GM18909 (cell line): ENCODE results near the gene WIPF3.

Source experiments
- ATAC-seq: cut with Tn5 transposase; IDR thresholded peaks from one replicate; pipeline ENCODE4 v1.9.1; 2021; ENCODE audit warnings: mild to moderate bottlenecking; ENCODE audit not compliant: unreplicated experiment, poor library complexity

Gene WIPF3

DNA sequence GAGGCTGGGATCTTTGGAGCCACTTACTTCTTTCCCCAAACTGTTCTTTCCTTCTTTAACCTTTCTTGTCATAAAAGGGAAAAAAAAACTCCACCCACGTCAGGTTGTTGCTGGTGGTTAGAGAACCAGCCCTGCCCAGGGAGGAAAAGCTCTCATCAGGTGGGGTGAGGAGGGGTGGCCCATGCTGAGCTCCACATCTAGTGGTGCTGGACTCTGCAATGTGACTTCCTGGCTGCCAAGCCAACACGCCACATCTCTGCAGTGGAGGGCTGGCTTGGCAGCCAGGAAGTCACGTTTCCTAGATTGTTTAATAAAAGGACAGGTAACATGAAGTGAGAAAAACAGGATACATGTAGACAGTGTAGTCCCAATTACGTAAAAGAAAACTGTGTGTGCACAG is 37.4 kb downstream of the WIPF3 start:
- ATAC-seq, result no peak

DNA sequence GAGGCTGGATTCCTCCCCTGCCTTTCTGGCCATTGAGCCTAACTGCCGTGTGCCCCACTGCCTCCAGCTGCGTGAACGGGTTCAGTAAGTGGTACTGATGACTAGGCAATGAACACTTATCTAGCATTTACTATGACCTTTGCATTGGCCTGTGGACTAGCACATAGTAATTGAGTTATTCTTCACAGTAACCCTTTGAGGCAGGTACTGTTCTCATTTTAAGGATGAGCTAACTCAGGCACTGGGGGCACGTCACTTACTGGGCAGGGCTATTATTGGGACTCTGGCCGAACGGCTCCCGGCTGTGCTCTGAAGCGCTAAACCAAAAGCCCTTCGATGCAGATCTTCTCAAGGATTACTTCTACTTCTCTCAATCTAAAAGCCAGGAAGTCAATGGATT is 38.3 kb downstream of the WIPF3 start:
- no peak for ATAC-seq

DNA sequence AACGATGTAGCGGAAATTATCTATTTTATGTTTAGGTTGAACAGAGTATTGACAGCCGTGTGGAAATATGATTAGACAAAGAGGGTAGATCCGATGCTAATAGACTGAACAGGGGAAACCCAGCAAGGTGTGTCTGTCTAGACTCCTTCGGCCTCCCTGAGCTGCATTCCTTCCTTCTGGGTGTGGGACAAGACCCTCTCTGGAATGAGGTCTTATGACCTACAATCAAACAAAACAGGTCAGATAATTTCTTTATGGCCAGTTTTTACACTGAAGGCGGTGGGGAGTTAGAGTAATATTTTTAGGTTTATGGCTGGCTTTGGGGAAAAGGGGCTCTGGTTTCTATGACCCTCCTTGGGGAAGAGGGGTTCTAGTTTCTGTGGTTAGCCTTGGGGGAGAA is 41.2 kb downstream of the WIPF3 start:
- ATAC-seq, result no peak

DNA sequence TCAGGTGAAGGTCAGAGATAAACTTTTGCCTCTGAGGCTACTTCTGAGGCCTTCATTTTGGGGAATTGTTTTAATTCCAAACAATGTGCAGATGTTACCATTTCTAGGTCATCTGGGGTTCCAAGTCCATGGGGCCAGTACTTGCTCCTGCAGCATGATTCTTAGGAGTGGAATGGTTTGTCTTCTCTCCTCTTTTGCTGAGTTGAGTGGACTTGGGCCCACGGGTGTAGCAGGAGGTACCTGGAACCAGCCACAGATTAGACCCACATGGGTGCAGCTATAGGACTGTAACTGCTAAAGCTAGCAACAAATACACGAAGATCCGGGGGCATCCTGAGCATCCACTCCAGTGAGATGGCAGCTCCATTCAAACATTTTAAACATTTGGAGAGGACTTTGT is 41.6 kb downstream of the WIPF3 start:
- ATAC-seq, result no peak

DNA sequence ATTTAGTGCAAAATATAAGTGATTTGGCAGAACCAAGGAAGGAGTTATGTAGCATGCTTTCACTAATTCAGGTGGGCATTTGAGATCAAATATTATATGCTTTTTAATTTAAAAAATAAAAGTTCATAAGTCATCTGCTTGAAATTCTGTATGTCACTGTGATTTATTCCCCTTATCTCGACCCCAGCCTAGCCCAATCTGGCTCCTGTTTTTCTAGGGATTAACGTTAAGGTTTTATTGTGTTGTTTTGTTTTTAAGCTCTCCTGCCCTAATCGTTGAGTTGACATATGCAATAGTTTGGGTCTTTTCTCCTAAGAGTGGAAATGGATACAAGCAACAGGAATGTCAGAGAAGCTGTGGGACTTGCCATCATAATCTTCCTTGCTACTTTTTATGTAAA is 42.6 kb downstream of the WIPF3 start:
- ATAC-seq, result no peak

DNA sequence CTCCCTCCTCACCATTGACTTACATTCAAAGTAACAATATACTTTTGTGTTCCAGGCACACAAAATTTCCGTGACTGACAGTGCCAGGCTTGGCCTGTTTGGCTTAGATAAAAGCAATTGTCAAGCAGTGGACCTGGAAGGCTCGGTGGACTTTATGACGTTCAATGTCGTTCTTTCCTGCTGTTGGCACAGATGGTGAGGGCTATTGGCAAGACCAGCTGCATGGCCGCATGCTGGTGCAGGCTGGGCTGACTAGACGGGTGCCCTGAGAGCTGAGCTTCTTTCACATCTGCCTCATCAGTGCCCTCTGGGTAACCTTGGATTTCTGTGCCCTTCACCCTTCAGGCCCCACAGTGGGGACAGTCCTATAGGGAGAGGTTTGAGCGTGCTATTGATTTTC is 45.2 kb downstream of the WIPF3 start:
- ATAC-seq, result no peak

DNA sequence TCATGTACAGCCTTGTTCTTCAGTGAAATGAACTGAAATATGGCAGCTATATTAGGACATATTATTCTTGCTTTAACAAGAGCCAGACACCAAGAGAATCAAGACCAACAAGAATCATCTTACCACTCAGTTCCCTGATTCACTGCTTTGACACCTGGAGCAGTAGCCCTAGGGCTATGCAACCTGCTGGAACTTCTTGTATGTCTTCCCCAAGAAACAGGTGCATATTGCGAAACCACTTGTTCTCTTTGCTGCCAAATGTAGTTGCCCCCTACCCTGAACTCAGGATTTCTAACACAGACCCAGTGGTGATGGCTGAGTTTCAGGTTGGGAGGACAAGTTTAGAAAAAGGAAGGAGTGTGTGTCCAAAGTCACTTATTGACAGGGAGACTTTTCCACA is 46.1 kb downstream of the WIPF3 start:
- ATAC-seq, result no peak

DNA sequence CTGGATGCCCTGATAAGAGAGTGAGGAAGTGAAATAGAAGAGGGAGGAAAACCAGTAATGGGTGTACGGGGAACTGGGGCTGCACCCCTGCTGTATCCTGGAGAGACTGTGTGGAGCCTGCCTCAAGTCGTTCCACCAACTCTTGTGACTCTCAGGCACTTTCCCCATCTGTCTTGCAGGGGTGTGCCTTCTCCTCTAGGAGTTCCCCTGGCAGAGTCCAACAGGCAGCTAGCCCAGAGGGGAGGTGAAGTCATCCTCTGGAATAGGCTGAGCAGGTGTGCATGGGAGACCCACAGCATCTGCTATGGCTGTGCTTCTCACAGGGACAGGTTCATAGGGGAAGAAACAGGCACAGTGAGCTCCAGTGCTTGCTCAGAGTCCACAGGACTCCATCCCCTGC is 46.8 kb downstream of the WIPF3 start:
- ATAC-seq, result no peak

DNA sequence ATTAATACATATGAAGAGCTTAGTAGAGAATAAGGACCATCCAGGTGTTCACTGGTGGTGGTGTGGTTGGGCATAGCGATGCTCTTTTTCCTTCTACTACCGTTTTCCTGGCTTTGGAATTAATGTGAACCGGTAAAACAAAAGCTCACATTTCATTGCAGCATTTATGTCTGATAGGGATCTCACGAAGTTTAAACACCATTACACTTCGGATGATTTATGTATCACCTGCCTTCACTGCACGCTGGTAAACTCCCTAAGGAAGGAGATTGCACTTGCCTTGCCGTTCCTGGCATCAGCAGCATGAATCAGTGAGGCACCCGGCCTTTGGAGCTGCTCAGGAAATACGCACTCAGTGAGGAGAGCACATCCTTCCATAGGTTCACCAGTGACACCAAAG is 47.5 kb downstream of the WIPF3 start:
- no peak for ATAC-seq

DNA sequence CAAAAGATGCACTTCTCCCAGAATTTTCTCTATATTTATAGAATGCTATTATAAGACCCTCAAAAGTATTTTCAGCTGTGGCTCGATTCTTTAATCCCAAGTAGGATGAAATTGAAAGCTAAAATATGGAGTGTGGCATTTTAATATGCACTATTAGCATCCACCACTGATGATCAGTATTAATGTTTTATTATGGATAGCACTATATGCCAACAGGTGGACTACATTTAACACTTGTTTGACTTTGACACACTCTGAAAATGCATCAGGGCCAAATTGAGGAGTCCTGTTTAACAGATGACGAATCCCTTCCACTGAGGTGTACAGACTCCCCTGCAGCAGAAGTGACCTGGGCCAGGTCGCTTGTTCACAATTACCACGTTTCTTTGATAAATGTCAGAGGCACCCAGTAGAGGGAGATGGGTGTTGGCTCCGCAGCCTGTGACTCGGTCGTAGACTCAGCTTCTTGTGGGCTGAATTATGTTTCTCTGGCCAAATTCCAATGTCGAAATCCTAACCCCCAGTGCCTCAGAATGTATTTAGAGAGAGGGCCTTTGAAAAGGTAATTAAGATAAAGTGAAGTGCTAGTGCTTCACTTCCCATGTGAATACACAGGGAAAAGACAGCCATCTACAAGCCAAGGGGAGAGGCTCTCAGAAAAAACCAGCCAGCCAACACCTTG is 48.1 kb downstream of the WIPF3 start:
- ATAC-seq, result no peak

DNA sequence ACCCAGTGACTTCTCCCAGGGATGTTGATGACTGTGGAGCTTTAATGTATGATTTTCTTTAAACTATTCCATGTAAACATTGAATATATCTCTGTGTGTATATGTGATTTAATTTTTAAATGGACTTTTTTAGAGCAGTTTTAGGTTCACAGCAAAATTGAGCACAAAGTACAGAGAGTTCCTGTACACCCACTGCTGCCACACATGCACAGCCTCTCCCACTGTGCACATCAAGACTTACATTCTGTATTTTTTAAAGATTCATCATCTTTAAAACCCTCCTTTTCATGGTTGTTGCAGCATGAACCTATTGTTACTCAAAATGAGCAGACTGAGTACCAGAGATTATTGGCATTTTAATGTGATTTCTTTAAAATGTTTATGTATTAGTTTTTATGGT is 51.3 kb downstream of the WIPF3 start:
- ATAC-seq, result no peak

DNA sequence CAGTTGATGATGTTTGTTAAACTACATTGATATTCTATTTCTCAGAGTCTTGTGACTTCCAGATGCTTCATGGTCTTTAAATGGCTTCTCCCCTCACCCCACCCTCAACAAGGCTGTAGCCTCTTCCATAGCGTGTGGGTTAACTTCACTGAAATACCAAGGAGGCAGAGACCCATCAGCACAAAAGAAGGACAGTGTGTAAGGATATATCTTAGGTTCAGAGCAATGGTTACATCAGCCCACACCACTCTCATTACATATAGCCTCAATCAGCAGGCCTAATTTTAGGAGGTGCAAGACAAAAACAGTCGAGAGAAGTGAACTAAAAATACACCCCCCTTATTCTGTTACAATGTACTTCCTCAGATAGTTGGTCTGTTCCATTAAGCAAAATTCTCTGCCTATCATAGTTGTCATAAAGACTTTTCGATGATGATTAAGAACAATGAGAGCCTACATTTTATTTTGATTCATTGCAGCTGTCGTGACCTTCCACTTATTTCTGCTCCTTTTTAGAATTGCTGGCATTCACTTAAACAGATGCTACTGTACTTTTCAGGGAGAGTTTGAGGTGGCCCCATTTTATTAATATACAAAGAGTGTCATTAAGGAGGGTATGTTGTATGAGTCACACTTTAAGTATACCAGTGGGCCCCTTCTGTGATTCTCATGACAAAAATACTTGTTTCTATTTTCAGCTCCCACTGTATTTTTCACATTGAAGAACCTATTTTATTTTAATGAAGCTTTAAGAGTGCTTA is 52.1 kb downstream of the WIPF3 start:
- no peak for ATAC-seq

DNA sequence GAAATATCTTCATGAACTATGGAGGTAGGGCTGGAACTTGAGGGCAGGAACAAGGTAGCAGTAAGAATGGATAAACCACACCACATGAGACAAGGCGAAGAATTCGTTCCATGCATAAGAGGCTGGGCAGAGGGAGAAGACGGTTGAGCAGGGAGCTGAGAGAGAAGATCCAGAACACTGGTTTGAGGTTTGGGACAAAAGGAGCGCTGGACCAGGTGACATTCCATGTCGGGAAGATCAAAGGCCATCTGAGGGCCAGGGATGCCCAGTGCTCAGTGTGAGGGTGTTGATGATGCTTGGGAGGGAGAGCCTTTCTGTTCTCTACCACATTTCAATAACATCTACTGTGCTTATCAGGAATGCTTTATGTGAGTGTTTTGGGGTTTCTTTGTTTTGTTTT is 52.8 kb downstream of the WIPF3 start:
- no peak for ATAC-seq

DNA sequence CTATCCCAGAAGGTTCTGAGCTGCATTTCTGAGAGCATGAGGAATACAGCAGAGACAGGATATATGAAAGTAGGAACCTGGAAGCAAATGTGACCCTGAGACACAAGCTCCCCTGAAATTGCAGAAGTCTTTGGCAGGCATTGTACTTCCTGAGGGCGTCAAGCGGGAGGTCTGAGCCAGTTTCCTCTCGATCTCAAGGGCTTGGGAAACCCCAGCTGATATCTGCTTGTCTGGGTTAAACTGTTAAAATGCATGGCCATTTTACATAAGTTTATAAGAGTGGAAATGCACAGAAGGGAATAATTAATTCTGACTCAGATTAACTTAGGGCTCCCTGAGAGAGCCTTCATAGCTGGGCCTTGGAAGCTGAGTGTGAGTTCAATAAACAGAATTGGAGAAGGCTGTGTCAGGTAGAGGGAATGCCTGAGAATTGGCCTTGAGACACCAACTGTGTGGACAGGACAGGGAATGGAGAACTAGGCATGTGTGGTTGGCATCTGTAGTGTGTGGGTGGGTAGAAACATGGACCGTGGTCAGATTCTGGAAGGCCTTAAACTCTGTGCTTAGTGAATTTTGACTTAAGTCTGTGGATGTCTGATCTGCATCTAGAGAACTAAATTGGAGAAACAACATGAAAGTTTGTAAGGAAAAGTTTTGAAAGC is 53.3 kb downstream of the WIPF3 start:
- ATAC-seq, result no peak

DNA sequence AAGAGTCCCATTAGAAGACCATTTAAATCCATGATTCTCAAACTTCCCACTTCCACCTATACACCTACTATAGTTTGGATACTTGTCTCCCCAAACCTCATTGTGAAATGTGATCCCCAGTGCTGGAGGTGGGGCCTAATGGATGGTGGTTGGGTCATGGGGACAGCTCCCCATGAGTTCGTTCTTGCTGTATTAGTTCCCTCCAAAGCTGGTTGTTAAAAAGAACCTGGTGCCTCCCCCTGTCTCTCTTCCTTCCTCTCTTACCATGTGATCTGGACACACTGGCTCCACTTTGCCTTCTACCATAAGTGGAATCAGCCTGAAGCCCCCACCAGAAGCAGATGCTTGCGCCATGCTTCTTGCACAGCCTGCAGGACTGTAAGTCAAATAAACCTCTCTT is 53.9 kb downstream of the WIPF3 start:
- ATAC-seq, result no peak

DNA sequence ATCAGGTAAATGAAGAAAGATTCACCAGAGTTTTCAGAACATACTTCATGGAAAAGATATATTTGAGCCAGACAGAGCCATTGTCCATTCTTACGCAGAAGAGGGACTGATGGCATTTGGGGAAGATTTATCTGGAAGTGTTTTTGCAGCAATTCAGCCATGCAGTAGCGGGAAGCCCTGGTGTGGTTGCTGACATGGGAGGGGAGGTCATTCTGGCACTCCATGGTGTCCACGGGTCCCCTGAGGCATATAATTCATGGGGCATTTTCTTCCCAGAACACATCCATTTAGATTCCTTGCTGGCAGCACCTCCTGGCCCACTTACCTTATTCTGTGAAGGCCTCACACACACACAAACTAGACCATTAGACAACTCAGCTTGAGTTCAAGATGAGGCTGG is 55.6 kb downstream of the WIPF3 start:
- ATAC-seq, result no peak

DNA sequence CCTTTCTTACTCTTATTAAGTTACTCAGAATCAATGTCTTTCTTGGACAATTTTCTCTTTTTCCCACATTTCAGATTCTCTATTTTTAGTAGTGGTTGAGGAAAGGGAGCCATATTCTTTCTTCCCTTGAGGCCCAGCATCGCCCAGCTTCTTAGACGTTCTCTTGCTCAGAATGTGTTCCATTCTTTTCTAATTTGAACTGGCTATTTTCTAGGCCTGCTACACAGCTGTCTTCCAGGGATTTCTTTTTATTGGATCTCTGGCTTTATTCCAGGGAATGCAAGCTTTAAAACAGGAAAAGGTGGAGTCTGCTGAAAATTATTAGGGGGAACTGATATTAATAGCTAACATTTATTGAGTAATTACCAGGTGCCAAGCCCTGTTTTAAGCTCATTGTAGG is 58.3 kb downstream of the WIPF3 start:
- no peak for ATAC-seq

DNA sequence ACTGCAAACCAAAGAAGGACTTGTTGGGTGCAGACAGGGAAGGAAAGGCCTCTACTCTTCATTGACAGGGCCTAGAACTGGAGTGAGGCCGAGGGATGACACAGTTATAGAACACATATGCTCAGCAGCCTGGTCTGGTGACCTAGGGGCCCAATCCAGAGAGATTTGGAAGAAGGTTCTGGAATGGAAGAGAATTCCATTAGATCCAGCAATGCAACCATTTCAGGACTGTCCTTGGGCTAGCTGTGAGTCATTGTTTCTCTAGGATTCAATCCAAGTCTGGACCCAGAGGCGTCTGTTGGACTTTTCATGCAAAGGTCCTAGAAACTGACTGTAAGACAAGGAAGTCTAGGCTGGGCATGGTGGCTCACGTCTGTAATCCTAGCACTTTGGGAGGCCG is 59.2 kb downstream of the WIPF3 start:
- no peak for ATAC-seq

DNA sequence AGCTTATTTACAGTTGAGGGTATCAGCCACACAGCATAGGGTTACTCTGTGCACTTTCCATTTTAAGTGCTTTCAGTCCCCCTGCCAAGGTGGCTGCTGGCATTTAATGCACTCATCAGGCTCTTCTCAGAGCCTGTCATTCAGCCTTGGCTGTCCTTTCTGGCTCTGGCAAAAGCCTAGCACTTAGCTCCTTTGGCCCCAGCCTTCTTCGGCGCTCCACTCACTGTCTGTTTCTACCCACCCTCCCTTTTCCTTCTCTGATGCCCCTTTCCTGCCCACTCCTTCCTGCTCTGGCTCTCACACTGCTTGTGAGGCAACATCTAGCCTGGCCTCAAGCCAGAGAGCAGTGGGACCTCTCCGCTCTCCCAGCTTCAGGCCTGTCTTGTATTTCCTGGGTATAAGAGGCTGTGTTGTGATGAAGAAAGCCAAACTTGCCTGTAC is 60.2 kb downstream of the WIPF3 start:
- no peak for ATAC-seq

DNA sequence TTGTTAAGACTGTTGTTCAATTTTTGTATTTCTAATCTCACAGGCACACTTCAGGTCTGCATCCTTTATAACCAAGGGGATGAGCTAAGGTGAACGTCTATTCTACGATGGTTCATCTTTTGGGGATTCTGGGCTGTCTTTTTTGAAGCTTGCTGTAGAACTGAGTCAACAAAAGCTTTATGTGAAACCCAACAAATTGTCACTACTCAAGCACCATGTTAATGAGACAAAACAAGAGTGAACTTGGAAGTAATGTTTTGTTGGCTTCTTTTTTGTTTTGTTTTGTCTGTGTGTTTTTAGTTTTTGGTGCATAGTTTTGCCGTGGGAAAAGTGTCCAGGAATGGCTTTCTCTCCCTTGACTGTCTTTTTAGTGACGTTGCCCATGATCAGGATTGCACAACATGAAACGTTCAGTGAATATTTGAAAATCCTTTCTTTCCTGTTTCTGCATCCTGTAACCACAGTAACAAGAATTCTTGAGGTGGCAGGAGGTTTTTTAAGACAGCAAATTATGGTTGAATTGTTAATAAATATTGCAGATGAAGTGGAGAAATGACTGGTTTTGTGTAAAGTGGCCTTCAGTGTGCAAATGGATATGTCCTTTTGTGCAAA is 65.6 kb downstream of the WIPF3 start:
- no peak for ATAC-seq

DNA sequence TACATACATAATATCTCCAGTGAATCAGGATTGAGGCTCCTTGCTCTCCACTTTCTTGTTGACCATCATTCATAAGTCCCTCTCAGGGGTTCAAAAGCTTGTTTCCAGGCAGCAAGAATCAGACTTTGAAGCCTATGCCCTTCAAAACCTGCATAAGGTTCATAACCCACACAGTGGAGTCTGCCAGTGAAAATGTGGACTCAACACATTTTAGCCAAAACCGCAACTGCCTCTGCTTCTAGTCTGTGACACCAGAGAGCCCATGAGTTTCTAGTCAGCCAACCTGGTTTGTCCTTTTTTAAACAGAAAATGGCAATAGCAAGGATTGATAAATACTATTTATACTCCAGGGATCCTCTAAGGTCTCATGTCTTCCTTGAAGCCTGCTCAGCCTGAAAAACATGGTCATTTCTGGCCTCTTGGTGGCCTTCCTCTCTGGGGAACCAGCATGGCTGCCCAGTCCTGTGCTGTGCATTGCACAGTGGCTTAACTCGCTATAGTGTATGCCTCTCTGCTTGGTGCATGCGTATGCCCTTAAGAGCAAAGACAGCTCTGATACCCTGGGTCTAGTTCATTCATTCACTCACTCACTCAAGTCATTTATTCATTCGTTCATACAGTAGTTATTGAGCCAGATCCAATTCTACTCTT is 67.5 kb downstream of the WIPF3 start:
- no peak for ATAC-seq
